Common myeloid progenitor, CD34-positive (primary cell): Measurements from ENCODE around the gene LRRC32.

ENCODE experiments used
- CTCF ChIA-PET: fragments of 350-600 bp; sonication (Branson Sonifier 250); formaldehyde crosslinking; loops from one replicate; lab custom pipeline; 2021; ENCODE audit warnings: antibody characterized with exemption; lab: Charles Lee
- POLR2A ChIA-PET: fragments of 350-600 bp; sonication (Branson Sonifier 250); formaldehyde crosslinking; loops from one replicate; lab custom pipeline; 2021; ENCODE audit warnings: antibody characterized with exemption; lab: Charles Lee
- DNase-seq, 3 donors: peaks; one replicate each; pipeline versions ENCODE4 v3.0.0 to v3.0.0-alpha.2; 2013
- H3K27ac ChIP-seq, 2 experiments: 1 replicate in 1 of 2; 2 replicates in 1 of 2; pipeline ENCODE4 v1.7.0; 2013; ENCODE audit warnings: inconsistent platforms in 2 of 2, low read length in 2 of 2, mild to moderate bottlenecking in 2 of 2, low read depth in 1 of 2, moderate library complexity in 1 of 2; ENCODE audit not compliant: severe bottlenecking in 2 of 2, insufficient read depth in 1 of 2, poor library complexity in 1 of 2
- H3K27me3 ChIP-seq, 5 experiments: replicated peaks in 2 of 5; 1 replicate in 3 of 5; 2 replicates in 2 of 5; pipeline versions ENCODE4 v1.6.1 to v1.7.0; 2013; ENCODE audit warnings: low read length in 4 of 5, mild to moderate bottlenecking in 2 of 5, moderate library complexity in 2 of 5, inconsistent platforms in 1 of 5; ENCODE audit not compliant: insufficient read depth in 5 of 5, control insufficient read depth in 4 of 5
- H3K36me3 ChIP-seq, 4 experiments: 1 replicate in 2 of 4; 2 replicates in 2 of 4; pipeline versions ENCODE4 v1.6.1 to v1.7.0; 2013; ENCODE audit warnings: low read length in 3 of 4, control low read depth in 1 of 4, mild to moderate bottlenecking in 1 of 4; ENCODE audit not compliant: control insufficient read depth in 4 of 4, insufficient read depth in 4 of 4
- H3K4me1 ChIP-seq, 4 experiments: 1 replicate in 3 of 4; 2 replicates in 1 of 4; pipeline versions ENCODE4 v1.6.1 to v1.7.1; 2013; ENCODE audit warnings: low read length in 3 of 4, mild to moderate bottlenecking in 3 of 4, control low read depth in 1 of 4, inconsistent platforms in 1 of 4, moderate library complexity in 1 of 4; ENCODE audit not compliant: control insufficient read depth in 4 of 4, insufficient read depth in 4 of 4; ENCODE audit errors: control extremely low read depth in 1 of 4
- H3K4me3 ChIP-seq, 7 experiments: 1 replicate in 4 of 7; 2 replicates in 3 of 7; pipeline versions ENCODE4 v1.5.1 to v1.7.0; 2013; ENCODE audit warnings: mild to moderate bottlenecking in 7 of 7, low read length in 6 of 7, moderate library complexity in 6 of 7, inconsistent platforms in 2 of 7, low read depth in 2 of 7, control low read depth in 1 of 7; ENCODE audit not compliant: insufficient read depth in 4 of 7, control insufficient read depth in 1 of 7; ENCODE audit errors: extremely low read depth in 1 of 7
- H3K9me3 ChIP-seq, 5 experiments: 1 replicate in 4 of 5; 2 replicates in 1 of 5; pipeline versions ENCODE4 v1.6.1 to v1.7.1; 2013; ENCODE audit warnings: low read length in 4 of 5, mild to moderate bottlenecking in 2 of 5, inconsistent platforms in 1 of 5, low read depth in 1 of 5, moderate library complexity in 1 of 5; ENCODE audit not compliant: control insufficient read depth in 4 of 5, insufficient read depth in 2 of 5; ENCODE audit errors: control extremely low read depth in 1 of 5
- WGBS: methylation state at CpG from one replicate; pipeline ENCODE4 v1.1.5; 2013; ENCODE audit not compliant: insufficient coverage; 5-methylcytosine and 5-hydroxymethylcytosine counted together

Gene LRRC32

GRCh38 chr11:76637491-76638269, 32.9 kb downstream of the LRRC32 start:
- ChIA-PET POLR2A (no interaction called here), CTCF (interaction anchor here (0.9 to 2.1 kb wide), 9 partner anchors 12 to 77 kb away, joined by 3 to 9 read pairs (median 4); no protein-coding TSS in a partner anchor)
- Histone ChIP-seq H3K27me3 (peaks cover 0 to 6% (median 0%) of the 10 kb centered on the region in 5 experiments), H3K4me3 (peak overlapping the region in 1 of 7 experiments; percentile 7), H3K27ac (no peak overlapping the region), H3K9me3 (no peaks in the 10 kb centered on the region), H3K4me1 (peaks cover 3 to 18% (median 13%) of the 10 kb centered on the region in 4 experiments), H3K36me3 (no peaks in the 10 kb centered on the region)
- DNase-seq = peak; percentile 38 to 89 (median 85)
- WGBS = under 1% methylated on average over 10 of the region's 14 CpGs

- H3K9me3 ChIP-seq = no peaks in the 10 kb centered on the region
- ChIA-PET POLR2A (no interaction called here), CTCF (interaction anchor here (1.1 to 2.1 kb wide), 6 partner anchors 12 to 78 kb away, joined by 3 to 9 read pairs (median 4); no protein-coding TSS in a partner anchor)
- 85% methylated on average over 6 of the region's 6 CpGs for WGBS
- no peak for DNase-seq
- peak overlapping the region in 1 of 7 experiments; percentile 7 for H3K4me3 ChIP-seq
- H3K4me1 ChIP-seq = peaks cover 3 to 18% (median 13%) of the 10 kb centered on the region in 4 experiments
- H3K27ac ChIP-seq = no peak overlapping the region
- peaks cover 0 to 6% (median 0%) of the 10 kb centered on the region in 5 experiments for H3K27me3 ChIP-seq
- H3K36me3 ChIP-seq = no peaks in the 10 kb centered on the region
Measured at GRCh38 chr11:76636826-76637460, 33.6 kb downstream of the LRRC32 start.

DNA sequence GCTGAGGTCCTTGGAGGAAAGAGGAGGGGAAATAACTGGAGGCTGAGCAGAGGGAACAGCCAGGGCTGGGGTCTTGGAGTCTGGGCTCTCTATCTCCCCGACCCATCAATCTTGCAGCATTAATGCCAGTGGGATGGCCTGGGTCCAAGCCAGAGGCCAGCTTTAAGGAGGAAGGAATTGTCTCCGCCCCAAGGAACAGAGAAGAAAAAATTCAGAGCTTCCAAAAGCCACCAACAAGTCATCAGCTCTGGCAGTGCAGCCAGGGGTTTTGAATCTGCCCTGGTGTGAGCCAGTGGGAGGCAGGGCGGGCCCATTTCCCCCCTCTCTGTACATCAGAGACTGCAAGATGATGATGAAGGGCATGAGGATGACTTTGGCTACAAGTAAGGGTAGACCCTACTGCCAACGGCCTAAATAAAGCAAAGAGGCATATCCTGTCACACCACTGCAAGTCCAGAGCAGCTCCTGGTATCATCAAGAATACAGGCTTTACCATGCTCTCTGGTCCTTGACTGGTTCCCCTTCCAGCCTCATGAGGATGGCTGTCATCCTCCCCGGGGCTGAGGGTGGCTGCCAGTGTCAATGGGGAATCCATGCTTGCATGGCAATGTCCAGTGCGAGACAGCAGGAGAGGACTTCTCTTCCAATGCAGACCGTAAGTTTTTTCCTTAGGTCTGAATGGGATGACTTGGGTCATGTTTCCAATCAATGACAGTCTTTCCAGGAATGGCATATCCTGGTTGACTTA, 34.4 kb downstream of the LRRC32 start:
- POLR2A ChIA-PET = no interaction called here
- H3K36me3 ChIP-seq = no peaks in the 10 kb centered on the region
- H3K27me3 ChIP-seq = peaks cover 0 to 6% (median 0%) of the 10 kb centered on the region in 5 experiments
- WGBS = 95% methylated on average over 5 of the region's 7 CpGs
- H3K9me3 ChIP-seq = no peaks in the 10 kb centered on the region
- peaks cover 3 to 18% (median 13%) of the 10 kb centered on the region in 4 experiments for H3K4me1 ChIP-seq
- no peak for DNase-seq
- H3K4me3 ChIP-seq = no peak overlapping the region
- CTCF ChIA-PET = interaction anchor here (0.6 to 1.5 kb wide), 4 partner anchors 24 to 41 kb away, joined by 3 to 6 read pairs (median 4); no protein-coding TSS in a partner anchor
- H3K27ac ChIP-seq = no peak overlapping the region

- DNase-seq = no peak
- Histone ChIP-seq H3K27me3 (peaks cover 0 to 6% (median 0%) of the 10 kb centered on the region in 5 experiments), H3K9me3 (no peaks in the 10 kb centered on the region), H3K27ac (no peak overlapping the region), H3K4me1 (peaks cover 3 to 27% (median 21%) of the 10 kb centered on the region in 4 experiments), H3K36me3 (no peaks in the 10 kb centered on the region), H3K4me3 (no peak overlapping the region)
- 97% methylated on average over 4 of the region's 4 CpGs for WGBS
- ChIA-PET POLR2A (no interaction called here), CTCF (interaction anchor here (1.3 kb wide), 1 partner anchor 23 kb away, joined by 6 read pairs; no protein-coding TSS in a partner anchor)
Measured at GRCh38 chr11:76634886-76635285, 35.7 kb downstream of the LRRC32 start.

DNA sequence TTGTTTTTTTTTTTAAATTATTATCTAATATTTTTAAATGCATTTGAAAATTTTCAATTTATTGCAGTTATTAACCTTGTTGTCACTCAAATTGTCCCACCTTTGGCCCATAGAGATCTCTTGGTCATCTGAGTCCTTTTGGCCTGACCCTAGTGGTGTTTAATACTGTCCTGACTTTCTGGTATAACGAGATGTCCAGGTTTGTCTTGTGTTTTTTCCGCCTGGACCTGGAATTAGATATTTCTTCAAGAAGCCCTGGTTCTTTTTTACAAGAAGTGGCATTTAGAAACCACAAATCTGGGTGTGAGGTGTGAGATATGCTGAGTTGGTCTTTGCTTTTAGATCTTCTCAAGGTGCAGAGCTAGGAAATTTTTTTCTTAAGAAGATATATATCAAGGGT, 38.1 kb downstream of the LRRC32 start:
- CTCF ChIA-PET = interaction anchor here (0.7 kb wide), 1 partner anchor 24 kb away, joined by 3 read pairs; no protein-coding TSS in a partner anchor
- Histone ChIP-seq H3K9me3 (no peaks in the 10 kb centered on the region), H3K27ac (no peak overlapping the region), H3K27me3 (no peaks in the 10 kb centered on the region), H3K4me1 (peaks cover 0 to 30% (median 27%) of the 10 kb centered on the region in 4 experiments), H3K4me3 (no peak overlapping the region), H3K36me3 (no peaks in the 10 kb centered on the region)
- 100% methylated on average over 2 of the region's 2 CpGs for WGBS
- POLR2A ChIA-PET = no interaction called here
- DNase-seq = no peak

GRCh38 chr11:76631566-76632308, 38.8 kb downstream of the LRRC32 start:
- Histone ChIP-seq H3K27ac (no peak overlapping the region), H3K27me3 (no peaks in the 10 kb centered on the region), H3K4me3 (no peak overlapping the region), H3K9me3 (no peaks in the 10 kb centered on the region), H3K4me1 (peaks cover 4 to 30% (median 29%) of the 10 kb centered on the region in 4 experiments), H3K36me3 (no peaks in the 10 kb centered on the region)
- WGBS = 100% methylated on average over 1 of the region's 3 CpGs
- ChIA-PET POLR2A (no interaction called here), CTCF (interaction anchor here (0.7 to 2.9 kb wide), 2 partner anchors 21 to 24 kb away, joined by 3 to 20 read pairs; no protein-coding TSS in a partner anchor)
- no peak for DNase-seq
